Measurements from ENCODE around the gene CCDC106. TPM values are rescaled to one million over a fixed set of nuclear protein-coding genes. Genes with fewer than 3 reads are reported as not detected.

The CCDC106 gene
- total RNA-seq, 2 experiments from 2014 or later, result 8.8 to 11.2 TPM

DNA sequence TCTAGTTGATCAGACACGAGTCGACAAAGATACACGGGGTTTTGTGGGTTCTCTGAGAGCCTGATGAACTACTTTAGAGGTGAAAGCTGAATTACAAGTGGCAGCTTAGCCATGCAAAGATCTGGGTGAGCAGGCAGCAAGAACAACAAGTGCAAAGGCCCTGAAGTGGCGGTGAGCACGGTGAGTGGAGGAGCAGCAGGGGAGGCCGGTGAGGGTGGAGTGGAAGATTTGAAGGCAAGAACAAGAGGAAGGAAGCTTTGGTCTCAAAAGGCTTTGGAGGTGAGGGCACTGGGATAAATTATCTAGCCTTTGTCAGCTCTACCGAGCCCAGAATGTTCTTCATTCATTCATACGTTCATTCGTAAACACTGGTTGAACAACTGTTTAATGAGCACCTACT is 41.2 kb upstream of the CCDC106 start:
- peaks cover 2% of the 10 kb centered on the region for H3K9me3 Mint-ChIP-seq
- peak overlapping the region; percentile 96 for H3K27ac Mint-ChIP-seq
- no peak for ATAC-seq
- no peaks in the 10 kb centered on the region for H3K27me3 Mint-ChIP-seq
- CTCF ChIA-PET, result interaction anchor here (0.8 to 2.4 kb wide), 29 partner anchors 10 to 139 kb away, joined by 3 to 22 read pairs (median 7); partner anchors contain the start of genes CCDC106, NAT14, U2AF2 and ZNF628
- peaks cover 56% of the 10 kb centered on the region for H3K4me1 Mint-ChIP-seq (ENCODE audit: low read depth)
- DNase-seq, result no peak
- peak overlapping the region; percentile 92 for H3K4me3 Mint-ChIP-seq
- TF ChIP-seq, protein P1, sequence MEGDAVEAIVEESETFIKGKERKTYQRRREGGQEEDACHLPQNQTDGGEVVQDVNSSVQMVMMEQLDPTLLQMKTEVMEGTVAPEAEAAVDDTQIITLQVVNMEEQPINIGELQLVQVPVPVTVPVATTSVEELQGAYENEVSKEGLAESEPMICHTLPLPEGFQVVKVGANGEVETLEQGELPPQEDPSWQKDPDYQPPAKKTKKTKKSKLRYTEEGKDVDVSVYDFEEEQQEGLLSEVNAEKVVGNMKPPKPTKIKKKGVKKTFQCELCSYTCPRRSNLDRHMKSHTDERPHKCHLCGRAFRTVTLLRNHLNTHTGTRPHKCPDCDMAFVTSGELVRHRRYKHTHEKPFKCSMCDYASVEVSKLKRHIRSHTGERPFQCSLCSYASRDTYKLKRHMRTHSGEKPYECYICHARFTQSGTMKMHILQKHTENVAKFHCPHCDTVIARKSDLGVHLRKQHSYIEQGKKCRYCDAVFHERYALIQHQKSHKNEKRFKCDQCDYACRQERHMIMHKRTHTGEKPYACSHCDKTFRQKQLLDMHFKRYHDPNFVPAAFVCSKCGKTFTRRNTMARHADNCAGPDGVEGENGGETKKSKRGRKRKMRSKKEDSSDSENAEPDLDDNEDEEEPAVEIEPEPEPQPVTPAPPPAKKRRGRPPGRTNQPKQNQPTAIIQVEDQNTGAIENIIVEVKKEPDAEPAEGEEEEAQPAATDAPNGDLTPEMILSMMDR (IDR thresholded peaks at IDR 0.05), result no peak
- peaks cover 38% of the 10 kb centered on the region for H3K36me3 Mint-ChIP-seq (ENCODE audit: low read depth)
- POLR2A ChIA-PET, result interaction anchor here (1.0 to 2.5 kb wide), 5 partner anchors 9 to 30 kb away, joined by 3 to 26 read pairs (median 5); partner anchors contain the start of gene ZNF784
- intact Hi-C loops (cut with micrococcal nuclease), result no loop called here

- CTCF ChIA-PET, result interaction anchor here (1.7 kb wide), 1 partner anchor 105 kb away, joined by 6 read pairs; no protein-coding TSS in a partner anchor
- intact Hi-C loops (cut with micrococcal nuclease), result no loop called here
- POLR2A ChIA-PET, result no interaction called here
- Mint-ChIP-seq H3K9me3 (no peaks in the 10 kb centered on the region), H3K4me1 (ENCODE audit: low read depth) (peaks cover 55% of the 10 kb centered on the region), H3K27ac (peak overlapping the region; percentile 35), H3K27me3 (no peaks in the 10 kb centered on the region), H3K36me3 (ENCODE audit: low read depth) (peaks cover 42% of the 10 kb centered on the region), H3K4me3 (no peak overlapping the region)
- DNase-seq (no peak), ATAC-seq (no peak)
- TF ChIP-seq, protein P1 (IDR thresholded peaks at IDR 0.05), result no peak
Observed at GRCh38 chr19:55609326-55609725, 38.7 kb upstream of the CCDC106 start.

DNA sequence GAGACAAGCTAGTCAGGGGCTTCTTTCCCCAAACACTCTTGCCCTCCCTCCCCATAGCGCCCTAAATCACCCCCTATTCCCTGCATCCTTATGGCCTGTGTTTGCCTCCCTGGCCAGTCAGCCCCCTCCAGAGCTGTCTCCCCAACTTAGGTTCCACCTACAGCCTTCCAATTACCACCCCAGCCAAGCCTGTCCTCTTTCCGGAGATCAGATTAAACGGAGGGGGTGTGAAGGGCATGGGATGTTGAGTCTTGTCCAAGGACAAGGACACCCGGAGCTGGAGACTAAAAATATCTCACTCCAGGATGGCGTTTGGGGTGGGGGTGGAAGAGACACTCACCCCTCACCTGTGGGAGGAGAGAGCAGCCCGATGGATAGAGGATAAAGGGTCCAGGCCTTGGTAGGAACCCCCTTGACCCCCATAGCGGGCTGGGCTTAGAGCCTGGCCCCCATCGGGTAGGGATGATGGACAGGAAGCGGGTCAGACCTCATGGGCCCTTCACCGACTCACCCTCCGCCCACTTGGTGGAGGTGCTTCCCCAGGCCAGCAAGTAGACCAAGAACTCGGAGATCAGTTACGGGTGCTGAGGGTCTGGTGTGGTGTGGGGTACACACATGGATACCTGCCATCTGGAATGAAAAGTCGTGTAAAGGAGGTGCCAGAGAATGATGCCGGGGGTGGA is 36.6 kb upstream of the CCDC106 start:
- ChIA-PET POLR2A (interaction anchor here (1.0 kb wide), 1 partner anchor 22 kb away, joined by 3 read pairs; no protein-coding TSS in a partner anchor), CTCF (interaction anchor here (1.3 to 2.2 kb wide), 3 partner anchors 13 to 97 kb away, joined by 3 to 7 read pairs (median 3); partner anchors contain the start of gene FIZ1)
- TF ChIP-seq, protein P1 (IDR thresholded peaks at IDR 0.05), result no peak
- ATAC-seq (peak; percentile 45), DNase-seq (no peak)
- no peak overlapping the region for H3K4me3 Mint-ChIP-seq
- H3K9me3 Mint-ChIP-seq, result no peaks in the 10 kb centered on the region
- H3K27me3 Mint-ChIP-seq, result no peaks in the 10 kb centered on the region
- intact Hi-C loops (cut with micrococcal nuclease), result no loop called here
- peaks cover 44% of the 10 kb centered on the region for H3K4me1 Mint-ChIP-seq (ENCODE audit: low read depth)
- peak overlapping the region; percentile 49 for H3K27ac Mint-ChIP-seq
- peaks cover 44% of the 10 kb centered on the region for H3K36me3 Mint-ChIP-seq (ENCODE audit: low read depth)

DNA sequence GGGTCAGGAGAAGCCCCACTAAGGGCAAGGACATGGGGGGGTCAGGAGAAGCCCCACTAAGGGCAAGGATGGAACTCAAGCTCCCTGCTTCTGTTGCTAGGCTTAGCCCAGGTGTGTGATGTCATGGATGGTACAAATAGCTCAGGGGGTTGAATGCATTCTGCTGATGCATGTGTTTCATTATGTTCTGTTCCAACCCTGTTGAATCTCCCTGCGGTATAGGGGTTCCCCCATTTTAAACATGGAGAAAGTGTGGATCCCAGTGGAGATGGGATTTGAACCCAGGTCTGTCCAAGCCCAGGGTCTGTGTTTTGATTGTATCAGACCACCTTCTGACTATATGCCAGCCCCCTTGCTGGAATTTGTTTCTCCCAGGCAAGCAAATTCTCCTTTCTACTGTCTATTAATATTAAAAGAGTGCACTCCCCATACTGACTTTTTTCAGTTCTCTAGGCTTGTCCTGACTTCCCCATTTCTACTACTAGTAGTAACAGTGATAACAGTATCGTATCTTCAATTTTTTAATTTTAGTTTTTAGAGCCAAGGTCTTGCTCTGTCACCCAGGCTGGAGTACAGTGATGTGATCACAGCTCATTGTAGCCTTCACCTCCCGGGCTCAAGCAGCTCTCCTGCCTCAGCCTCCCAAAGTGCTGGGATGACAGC is 35.9 kb upstream of the CCDC106 start:
- CTCF ChIA-PET, result interaction anchor here (1.4 to 2.2 kb wide), 2 partner anchors 20 to 97 kb away, joined by 3 to 7 read pairs; no protein-coding TSS in a partner anchor
- Mint-ChIP-seq H3K4me1 (ENCODE audit: low read depth) (peaks cover 37% of the 10 kb centered on the region), H3K27me3 (no peaks in the 10 kb centered on the region), H3K27ac (peak overlapping the region; percentile 49), H3K9me3 (no peaks in the 10 kb centered on the region), H3K4me3 (no peak overlapping the region), H3K36me3 (ENCODE audit: low read depth) (peaks cover 41% of the 10 kb centered on the region)
- POLR2A ChIA-PET, result interaction anchor here (1.4 kb wide), 1 partner anchor 8 kb away, joined by 3 read pairs; no protein-coding TSS in a partner anchor
- peak; percentile 49 for ATAC-seq
- TF ChIP-seq, protein P1 (IDR thresholded peaks at IDR 0.05), result no peak
- no peak for DNase-seq
- intact Hi-C loops (cut with micrococcal nuclease), result no loop called here
